ENCODE results near the gene QTRT2. TPM values are rescaled to one million over a fixed set of nuclear protein-coding genes. Genes with fewer than 3 reads are reported as not detected.

Gene QTRT2
- total RNA-seq, 1 donor: 50.8 TPM

GRCh38 chr3:114093596-114093995 lies 37.1 kb downstream of the QTRT2 start:
- H3K9me3 ChIP-seq (ENCODE audit: low read depth, low read length): no peaks in the 10 kb centered on the region
- no peaks in the 10 kb centered on the region for H3K27me3 ChIP-seq (ENCODE audit: insufficient read depth, low read length)
- no peak overlapping the region for H3K4me3 ChIP-seq (ENCODE audit: low read length)
- peaks cover 23% of the 10 kb centered on the region for H3K4me1 ChIP-seq (ENCODE audit: insufficient read depth, low read length)

DNA sequence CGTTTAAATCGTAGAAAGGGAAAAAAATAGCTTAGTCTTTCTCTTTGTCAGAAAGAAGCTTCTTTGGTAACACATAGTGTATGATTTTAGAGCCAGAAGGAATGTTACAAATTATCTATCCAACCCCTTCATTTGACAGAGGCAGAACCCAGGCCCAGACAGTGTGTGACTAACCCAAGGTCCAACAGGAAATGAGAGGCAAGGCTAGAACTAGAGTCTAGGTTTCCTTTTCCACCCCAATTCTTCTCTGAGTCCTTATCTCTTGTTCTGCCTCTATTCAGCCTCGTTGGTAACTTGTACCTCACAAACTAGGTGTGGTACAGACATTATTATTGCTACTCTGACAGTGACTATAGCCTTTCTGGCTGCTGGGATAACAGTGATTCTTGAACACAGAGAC lies 39.3 kb downstream of the QTRT2 start:
- Histone ChIP-seq H3K4me1 (ENCODE audit: insufficient read depth, low read length) (peaks cover 23% of the 10 kb centered on the region), H3K27me3 (ENCODE audit: insufficient read depth, low read length) (no peaks in the 10 kb centered on the region), H3K9me3 (ENCODE audit: low read depth, low read length) (no peaks in the 10 kb centered on the region), H3K4me3 (ENCODE audit: low read length) (no peak overlapping the region)

GRCh38 chr3:114101101-114101500 lies 44.6 kb downstream of the QTRT2 start:
- Histone ChIP-seq H3K4me1 (ENCODE audit: insufficient read depth, low read length) (peaks cover 4% of the 10 kb centered on the region), H3K4me3 (ENCODE audit: low read length) (no peak overlapping the region), H3K27me3 (ENCODE audit: insufficient read depth, low read length) (no peaks in the 10 kb centered on the region), H3K9me3 (ENCODE audit: low read depth, low read length) (no peaks in the 10 kb centered on the region)

DNA sequence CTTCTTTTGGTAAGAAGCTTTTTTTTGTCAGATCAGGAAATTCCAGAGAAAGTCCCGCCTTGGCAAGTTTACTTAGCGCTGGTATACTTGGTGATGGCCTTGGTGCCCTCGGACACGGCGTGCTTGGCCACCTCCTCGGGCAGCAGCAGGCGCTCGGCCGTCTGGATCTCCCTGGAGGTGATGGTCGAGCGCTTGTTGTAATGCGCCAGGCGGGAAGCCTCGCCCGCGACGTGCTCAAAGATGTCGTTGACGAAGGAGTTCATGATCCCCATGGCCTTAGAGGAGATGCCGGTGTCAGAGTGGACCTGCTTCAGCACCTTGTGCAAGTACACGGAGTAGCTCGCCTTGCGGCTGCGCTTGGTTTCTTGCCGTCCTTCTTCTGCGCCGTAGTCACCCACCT lies 46.6 kb downstream of the QTRT2 start:
- Histone ChIP-seq H3K4me3 (ENCODE audit: low read length) (no peak overlapping the region), H3K4me1 (ENCODE audit: insufficient read depth, low read length) (peaks cover 7% of the 10 kb centered on the region), H3K27me3 (ENCODE audit: insufficient read depth, low read length) (no peaks in the 10 kb centered on the region), H3K9me3 (ENCODE audit: low read depth, low read length) (no peaks in the 10 kb centered on the region)

GRCh38 chr3:114103858-114104257 lies 47.3 kb downstream of the QTRT2 start:
- H3K4me3 ChIP-seq (ENCODE audit: low read length): no peak overlapping the region
- peaks cover 10% of the 10 kb centered on the region for H3K4me1 ChIP-seq (ENCODE audit: insufficient read depth, low read length)
- no peaks in the 10 kb centered on the region for H3K9me3 ChIP-seq (ENCODE audit: low read depth, low read length)
- no peaks in the 10 kb centered on the region for H3K27me3 ChIP-seq (ENCODE audit: insufficient read depth, low read length)

GRCh38 chr3:114104414-114104813 lies 47.9 kb downstream of the QTRT2 start:
- Histone ChIP-seq H3K9me3 (ENCODE audit: low read depth, low read length) (no peaks in the 10 kb centered on the region), H3K4me3 (ENCODE audit: low read length) (no peak overlapping the region), H3K27me3 (ENCODE audit: insufficient read depth, low read length) (no peaks in the 10 kb centered on the region), H3K4me1 (ENCODE audit: insufficient read depth, low read length) (peaks cover 11% of the 10 kb centered on the region)

DNA sequence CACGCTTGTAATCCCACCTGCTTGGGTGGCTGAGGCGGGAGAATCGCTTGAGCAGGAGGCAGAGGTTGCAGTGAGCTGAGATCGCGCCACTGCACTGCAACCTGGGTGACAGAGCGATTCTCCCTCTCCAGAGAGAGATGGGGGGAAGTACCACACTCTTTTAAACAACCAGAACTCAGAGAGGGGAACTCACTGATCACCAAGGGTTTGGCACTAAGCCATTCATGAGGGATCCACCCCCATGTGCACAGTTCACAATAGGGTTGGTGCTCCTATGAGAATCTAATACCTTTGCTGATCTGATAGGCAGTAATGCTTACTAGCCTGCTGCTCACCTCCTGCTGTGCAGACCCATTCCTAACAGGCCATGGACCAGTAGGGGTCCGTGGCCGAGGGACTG lies 51.6 kb downstream of the QTRT2 start:
- Histone ChIP-seq H3K9me3 (ENCODE audit: low read depth, low read length) (no peaks in the 10 kb centered on the region), H3K4me1 (ENCODE audit: insufficient read depth, low read length) (peaks cover 37% of the 10 kb centered on the region), H3K4me3 (ENCODE audit: low read length) (no peak overlapping the region), H3K27me3 (ENCODE audit: insufficient read depth, low read length) (no peaks in the 10 kb centered on the region)

- Histone ChIP-seq H3K4me1 (ENCODE audit: insufficient read depth, low read length) (peaks cover 37% of the 10 kb centered on the region), H3K4me3 (ENCODE audit: low read length) (no peak overlapping the region), H3K27me3 (ENCODE audit: insufficient read depth, low read length) (no peaks in the 10 kb centered on the region), H3K9me3 (ENCODE audit: low read depth, low read length) (no peaks in the 10 kb centered on the region)
Measured at GRCh38 chr3:114110439-114110838, 53.9 kb downstream of the QTRT2 start.

DNA sequence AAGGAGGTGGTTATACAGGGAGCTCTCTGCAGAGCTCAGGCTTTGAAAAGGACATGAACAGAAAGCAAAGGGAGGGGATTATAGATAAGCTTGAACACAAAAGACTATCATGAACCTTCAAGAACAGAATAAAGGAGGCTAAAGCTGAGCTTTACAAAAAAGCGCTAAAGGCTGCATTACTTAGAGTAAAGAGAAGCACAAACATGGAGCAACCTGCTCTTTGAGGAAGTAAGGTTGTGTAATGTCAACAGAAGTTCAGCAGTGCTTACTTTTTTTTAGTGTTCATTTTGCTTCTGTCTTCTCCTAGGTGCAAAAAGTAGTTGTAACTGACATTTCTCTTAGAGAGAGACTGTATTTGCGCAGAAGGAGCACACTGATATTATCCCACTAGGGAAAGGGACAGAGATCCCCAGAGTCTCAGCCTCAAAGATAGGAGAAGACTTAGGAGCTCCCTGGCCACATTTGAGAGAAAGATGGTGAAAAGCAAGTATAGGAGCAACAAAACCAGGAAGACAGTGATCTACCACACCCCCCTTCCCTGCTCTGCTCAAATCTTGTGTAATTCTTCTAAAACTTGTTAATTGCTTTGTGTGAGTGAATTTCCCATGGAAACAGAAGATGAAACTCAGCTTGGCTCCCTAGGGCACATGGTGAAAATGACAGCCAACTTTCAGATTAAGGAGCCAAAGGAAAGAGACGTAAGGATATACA lies 54.7 kb downstream of the QTRT2 start:
- Histone ChIP-seq H3K4me3 (ENCODE audit: low read length) (no peak overlapping the region), H3K9me3 (ENCODE audit: low read depth, low read length) (no peaks in the 10 kb centered on the region), H3K27me3 (ENCODE audit: insufficient read depth, low read length) (no peaks in the 10 kb centered on the region), H3K4me1 (ENCODE audit: insufficient read depth, low read length) (peaks cover 33% of the 10 kb centered on the region)

DNA sequence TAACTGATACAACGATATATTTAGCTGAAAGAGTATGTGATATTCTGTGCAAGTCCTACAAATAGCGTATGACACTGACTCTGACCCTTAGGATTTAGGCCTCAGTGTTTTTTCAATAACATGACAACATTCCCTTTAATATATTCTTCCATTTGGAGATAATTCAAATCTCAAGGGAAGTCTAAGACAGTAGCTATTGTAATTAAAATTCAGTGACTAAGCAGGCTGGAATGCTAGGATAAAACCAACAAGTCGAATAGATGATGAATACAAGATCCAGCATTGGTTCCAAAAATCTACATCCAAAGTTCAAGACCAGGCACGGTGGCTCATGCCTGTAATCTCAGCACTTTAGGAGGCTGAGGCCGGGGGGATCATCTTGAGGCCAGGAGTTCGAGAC lies 56.2 kb downstream of the QTRT2 start:
- peaks cover 32% of the 10 kb centered on the region for H3K4me1 ChIP-seq (ENCODE audit: insufficient read depth, low read length)
- H3K27me3 ChIP-seq (ENCODE audit: insufficient read depth, low read length): no peaks in the 10 kb centered on the region
- no peaks in the 10 kb centered on the region for H3K9me3 ChIP-seq (ENCODE audit: low read depth, low read length)
- H3K4me3 ChIP-seq (ENCODE audit: low read length): no peak overlapping the region

GRCh38 chr3:114114719-114115118 lies 58.2 kb downstream of the QTRT2 start:
- Histone ChIP-seq H3K4me1 (ENCODE audit: insufficient read depth, low read length) (peaks cover 24% of the 10 kb centered on the region), H3K9me3 (ENCODE audit: low read depth, low read length) (no peaks in the 10 kb centered on the region), H3K27me3 (ENCODE audit: insufficient read depth, low read length) (no peaks in the 10 kb centered on the region), H3K4me3 (ENCODE audit: low read length) (no peak overlapping the region)

DNA sequence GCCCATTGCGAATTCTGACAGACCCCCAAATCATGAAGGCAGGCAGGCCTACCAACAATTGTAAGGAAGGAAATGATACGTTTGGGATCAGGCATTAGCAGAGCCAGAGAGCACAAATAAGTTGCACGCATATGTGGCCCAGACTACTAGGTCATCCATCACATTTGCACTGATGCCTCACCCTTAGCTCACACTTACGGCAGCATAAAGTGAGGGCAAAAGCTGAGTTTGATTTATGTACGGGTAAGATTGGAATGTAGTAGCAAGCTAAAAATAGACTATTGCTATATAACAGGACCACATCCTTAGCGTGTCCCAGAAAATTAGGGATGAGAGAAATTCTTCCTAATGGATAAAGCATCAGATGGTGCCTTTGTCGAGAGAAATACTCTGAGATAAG lies 58.6 kb downstream of the QTRT2 start:
- Histone ChIP-seq H3K4me1 (ENCODE audit: insufficient read depth, low read length) (peaks cover 21% of the 10 kb centered on the region), H3K4me3 (ENCODE audit: low read length) (no peak overlapping the region), H3K27me3 (ENCODE audit: insufficient read depth, low read length) (no peaks in the 10 kb centered on the region), H3K9me3 (ENCODE audit: low read depth, low read length) (no peaks in the 10 kb centered on the region)

GRCh38 chr3:114119776-114120175 lies 63.2 kb downstream of the QTRT2 start:
- no peaks in the 10 kb centered on the region for H3K27me3 ChIP-seq (ENCODE audit: insufficient read depth, low read length)
- H3K4me3 ChIP-seq (ENCODE audit: low read length): no peak overlapping the region
- H3K4me1 ChIP-seq (ENCODE audit: insufficient read depth, low read length): no peaks in the 10 kb centered on the region
- no peaks in the 10 kb centered on the region for H3K9me3 ChIP-seq (ENCODE audit: low read depth, low read length)

DNA sequence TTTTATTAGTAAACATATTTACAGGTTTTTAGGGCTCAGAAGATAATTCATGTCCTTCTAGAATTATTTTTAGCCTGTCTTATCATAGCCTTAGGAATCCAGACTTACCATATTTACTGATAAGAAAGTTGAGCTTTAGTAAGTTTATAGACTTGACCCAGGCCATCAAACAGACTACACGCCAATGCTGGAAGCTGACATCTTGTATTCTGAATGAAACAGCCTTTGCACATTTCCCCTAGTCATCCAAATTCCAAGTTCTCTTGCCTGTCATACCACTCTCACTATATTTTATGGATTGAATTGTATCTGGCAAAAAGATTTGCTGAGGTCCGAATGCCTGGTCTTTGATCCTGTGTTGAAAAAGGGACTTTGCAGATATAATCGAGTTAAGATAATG lies 63.7 kb downstream of the QTRT2 start:
- H3K4me1 ChIP-seq (ENCODE audit: insufficient read depth, low read length): no peaks in the 10 kb centered on the region
- H3K9me3 ChIP-seq (ENCODE audit: low read depth, low read length): no peaks in the 10 kb centered on the region
- H3K27me3 ChIP-seq (ENCODE audit: insufficient read depth, low read length): no peaks in the 10 kb centered on the region
- no peak overlapping the region for H3K4me3 ChIP-seq (ENCODE audit: low read length)

DNA sequence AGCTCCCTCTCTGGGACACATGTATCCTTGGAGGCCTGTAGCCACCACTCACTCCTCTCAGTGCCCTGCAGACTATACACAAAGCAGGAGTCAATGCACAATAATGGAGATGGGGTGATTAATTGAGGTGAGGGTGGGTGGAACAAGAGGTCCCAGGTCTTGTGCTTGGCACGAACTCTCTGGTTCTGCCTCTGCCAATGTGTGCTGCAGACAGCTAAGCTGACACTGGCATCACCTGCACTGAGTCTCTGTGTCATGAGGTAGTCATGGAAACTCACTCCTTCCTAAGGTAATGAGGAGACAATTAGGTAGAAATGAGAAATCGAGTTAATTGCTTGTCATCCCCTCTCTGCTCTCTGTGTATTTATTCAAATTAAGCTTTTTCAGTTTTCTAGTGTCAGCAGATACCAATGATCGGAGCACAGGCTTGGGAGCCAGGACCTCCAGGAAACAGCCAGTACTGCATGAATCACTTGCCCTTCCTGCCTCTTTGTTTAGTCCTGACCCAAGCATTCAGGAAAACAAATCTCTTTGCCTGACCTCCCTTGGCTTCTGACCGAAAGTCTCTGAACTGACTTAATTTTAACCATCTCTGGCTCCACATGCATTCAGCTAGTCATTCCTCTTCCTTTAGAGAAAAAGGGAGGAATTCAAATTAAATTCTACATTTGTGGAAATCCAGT lies 65.6 kb downstream of the QTRT2 start:
- no peak overlapping the region for H3K4me3 ChIP-seq (ENCODE audit: low read length)
- no peaks in the 10 kb centered on the region for H3K4me1 ChIP-seq (ENCODE audit: insufficient read depth, low read length)
- no peaks in the 10 kb centered on the region for H3K27me3 ChIP-seq (ENCODE audit: insufficient read depth, low read length)
- no peaks in the 10 kb centered on the region for H3K9me3 ChIP-seq (ENCODE audit: low read depth, low read length)

GRCh38 chr3:114126461-114126860 lies 69.9 kb downstream of the QTRT2 start:
- Histone ChIP-seq H3K4me3 (ENCODE audit: low read length) (no peak overlapping the region), H3K27me3 (ENCODE audit: insufficient read depth, low read length) (no peaks in the 10 kb centered on the region), H3K9me3 (ENCODE audit: low read depth, low read length) (no peaks in the 10 kb centered on the region), H3K4me1 (ENCODE audit: insufficient read depth, low read length) (no peaks in the 10 kb centered on the region)
